H1 (cell line): ENCODE measurements around the gene LPAR3. TPM values are rescaled to one million over a fixed set of nuclear protein-coding genes. Genes with fewer than 3 reads are reported as not detected.

Experiments used
- CTCF ChIA-PET: fragments of 300-600 bp; sonication (Branson Sonifier 250); formaldehyde crosslinking; loops from one replicate; lab custom pipeline; 2021; ENCODE audit not compliant: partially characterized antibody; lab: Charles Lee
- POLR2A ChIA-PET: fragments of 300-600 bp; sonication (Branson Sonifier 250); formaldehyde crosslinking; loops from one replicate; lab custom pipeline; 2021; ENCODE audit warnings: inconsistent platforms; ENCODE audit not compliant: partially characterized antibody; lab: Charles Lee
- DNase-seq, 2 experiments: peaks; one replicate each; pipeline versions ENCODE4 v3.0.0 to v3.0.0-alpha.2; 2010 to 2022; ENCODE audit warnings: low spot score in 2 of 2, low read depth in 1 of 2, mixed read lengths in 1 of 2
- FAIRE-seq: peaks from 2 replicates; lab custom pipeline; 2011; peaks lifted over from hg19 to GRCh38; lab: Jason Lieb, UNC
- H2AFZ ChIP-seq: 2 replicates; pipeline ENCODE4 v1.8.1; 2012; ENCODE audit warnings: low read length, inconsistent platforms
- H2AK5ac ChIP-seq: 2 replicates; pipeline ENCODE4 v1.6.1; 2013; ENCODE audit warnings: low read depth, low read length
- H2BK120ac ChIP-seq: replicated peaks from 2 replicates; pipeline ENCODE3; 2013; ENCODE audit warnings: low read depth, low read length, inconsistent platforms
- H2BK12ac ChIP-seq: 2 replicates; pipeline ENCODE4 v1.6.1; 2013; ENCODE audit warnings: low read depth, low read length
- H2BK15ac ChIP-seq: 2 replicates; pipeline ENCODE4 v1.6.1; 2013; ENCODE audit warnings: low read length
- H2BK20ac ChIP-seq: 2 replicates; pipeline ENCODE4 v1.6.1; 2013; ENCODE audit warnings: low read length
- H2BK5ac ChIP-seq: 2 replicates; pipeline ENCODE4 v1.6.1; 2013; ENCODE audit warnings: low read depth, low read length
- H3K14ac ChIP-seq: 2 replicates; pipeline ENCODE4 v1.6.1; 2013; ENCODE audit warnings: inconsistent platforms; ENCODE audit not compliant: insufficient read length
- H3K18ac ChIP-seq: 2 replicates; pipeline ENCODE4 v1.6.1; 2013; ENCODE audit warnings: low read length; ENCODE audit errors: extremely low read depth
- H3K23ac ChIP-seq: 2 replicates; pipeline ENCODE4 v1.6.1; 2013; ENCODE audit warnings: inconsistent platforms; ENCODE audit not compliant: insufficient read length
- H3K23me2 ChIP-seq: 2 replicates; pipeline ENCODE4 v1.6.1; 2013; ENCODE audit warnings: low read depth, low read length
- H3K27ac ChIP-seq: 2 replicates; pipeline ENCODE4 v1.6.1; 2011; ENCODE audit warnings: low read depth, low read length, inconsistent platforms
- H3K27me3 ChIP-seq, 4 experiments: replicated peaks in 1 of 4; 1 replicate in 1 of 4; 2 replicates in 3 of 4; pipeline versions ENCODE4 v1.6.1 to v1.8.1; 2011 to 2013; ENCODE audit warnings: low read length in 3 of 4, mild to moderate bottlenecking in 3 of 4, inconsistent platforms in 2 of 4, mixed read lengths in 2 of 4, moderate library complexity in 1 of 4; ENCODE audit not compliant: control insufficient read depth in 3 of 4, insufficient read depth in 3 of 4; ENCODE audit errors: extremely low read depth in 1 of 4
- H3K36me3 ChIP-seq, 4 experiments: 2 replicates each; pipeline versions ENCODE4 v1.6.1 to v1.8.1; 2011 to 2013; ENCODE audit warnings: mild to moderate bottlenecking in 4 of 4, low read length in 3 of 4, moderate library complexity in 2 of 4, control low read depth in 1 of 4, inconsistent platforms in 1 of 4; ENCODE audit not compliant: insufficient read depth in 4 of 4, control insufficient read depth in 2 of 4
- H3K4ac ChIP-seq: replicated peaks from 2 replicates; pipeline ENCODE3; 2013; ENCODE audit warnings: low read length, low read depth, mixed read lengths, inconsistent platforms; ENCODE audit not compliant: insufficient read length
- H3K4me1 ChIP-seq, 4 experiments: replicated peaks in 1 of 4; 1 replicate in 1 of 4; 2 replicates in 3 of 4; pipeline versions ENCODE4 v1.6.1 to v1.8.1; 2011 to 2013; ENCODE audit warnings: low read length in 3 of 4, inconsistent platforms in 2 of 4, mixed read lengths in 1 of 4; ENCODE audit not compliant: insufficient read depth in 4 of 4, control insufficient read depth in 3 of 4
- H3K4me2 ChIP-seq, 2 experiments: 2 replicates each; pipeline versions ENCODE4 v1.6.1 to v1.8.1; 2011 to 2013; ENCODE audit warnings: low read depth in 2 of 2, low read length in 2 of 2, control low read depth in 1 of 2, inconsistent platforms in 1 of 2, mild to moderate bottlenecking in 1 of 2; ENCODE audit not compliant: insufficient read depth in 1 of 2
- H3K4me3 ChIP-seq, 4 experiments: fragments of 200-600, 300-600 bp in 1 of 4; sonication (generic), shearing (Covaris generic), sonication (Bioruptor Twin) in 1 of 4; 2 replicates each; pipeline versions ENCODE4 v1.5.1 to v1.8.1; 2011 to 2016; ENCODE audit warnings: low read length in 4 of 4, low read depth in 3 of 4, control low read depth in 2 of 4, inconsistent platforms in 2 of 4, mild to moderate bottlenecking in 2 of 4, mixed read lengths in 1 of 4, moderate library complexity in 1 of 4; ENCODE audit not compliant: insufficient read depth in 2 of 4; ENCODE audit errors: extremely low read depth in 1 of 4
- H3K56ac ChIP-seq: replicated peaks from 2 replicates; pipeline ENCODE3; 2013; ENCODE audit warnings: low read depth, mild to moderate bottlenecking, mixed read lengths, low read length, inconsistent platforms; ENCODE audit not compliant: insufficient read length
- H3K79me1 ChIP-seq: 2 replicates; pipeline ENCODE4 v1.6.1; 2013; ENCODE audit warnings: low read depth, low read length, control low read depth
- H3K79me2 ChIP-seq, 2 experiments: 2 replicates each; pipeline versions ENCODE4 v1.6.1 to v1.8.1; 2012 to 2013; ENCODE audit warnings: low read length in 2 of 2, mild to moderate bottlenecking in 2 of 2, inconsistent platforms in 1 of 2; ENCODE audit not compliant: insufficient read depth in 2 of 2, control insufficient read depth in 1 of 2
- H3K9ac ChIP-seq, 4 experiments: replicated peaks in 1 of 4; 1 replicate in 1 of 4; 2 replicates in 3 of 4; pipeline versions ENCODE4 v1.6.1 to v1.8.1; 2011 to 2013; ENCODE audit warnings: low read depth in 3 of 4, low read length in 3 of 4, control low read depth in 2 of 4, mild to moderate bottlenecking in 2 of 4, moderate library complexity in 2 of 4, inconsistent platforms in 1 of 4; ENCODE audit errors: extremely low read depth in 1 of 4
- H3K9me3 ChIP-seq, 2 experiments: 2 replicates each; pipeline versions ENCODE4 v1.6.1 to v1.8.1; 2012 to 2013; ENCODE audit warnings: mild to moderate bottlenecking in 2 of 2, moderate library complexity in 2 of 2, control low read depth in 1 of 2, inconsistent platforms in 1 of 2, low read depth in 1 of 2, low read length in 1 of 2, mixed read lengths in 1 of 2; ENCODE audit not compliant: insufficient read depth in 2 of 2
- H4K20me1 ChIP-seq, 2 experiments: replicated peaks in 1 of 2; 2 replicates each; pipeline versions ENCODE3 to v1.8.1; 2011 to 2013; ENCODE audit warnings: inconsistent platforms in 2 of 2, low read length in 2 of 2, mild to moderate bottlenecking in 1 of 2; ENCODE audit not compliant: insufficient read depth in 2 of 2, control insufficient read depth in 1 of 2
- H4K5ac ChIP-seq: 2 replicates; pipeline ENCODE4 v1.6.1; 2013; ENCODE audit warnings: low read length, low read depth, mixed read lengths, inconsistent platforms; ENCODE audit not compliant: insufficient read length
- H4K8ac ChIP-seq: 2 replicates; pipeline ENCODE4 v1.8.0; 2013; ENCODE audit warnings: mild to moderate bottlenecking, moderate library complexity, low read length, inconsistent platforms; ENCODE audit not compliant: insufficient read depth; ENCODE audit errors: extremely low read depth
- H4K91ac ChIP-seq: replicated peaks from 2 replicates; pipeline ENCODE3; 2013; ENCODE audit warnings: low read length, mixed read lengths, inconsistent platforms; ENCODE audit not compliant: insufficient read length
- CHD1 ChIP-seq: IDR thresholded peaks from 2 replicates; pipeline ENCODE4 v1.6.1; 2012; ENCODE audit warnings: low read depth, low read length, improper control_type of control experiment
- GABPA ChIP-seq: IDR thresholded peaks from 2 replicates; pipeline ENCODE4 v1.6.1; 2011; ENCODE audit warnings: mild to moderate bottlenecking, low read length, moderate library complexity, borderline replicate concordance; ENCODE audit not compliant: insufficient read depth
- RFX5 ChIP-seq: IDR thresholded peaks from 2 replicates; pipeline ENCODE4 v1.6.1; 2011; ENCODE audit warnings: low read depth, low read length, improper control_type of control experiment, borderline replicate concordance
- TEAD4 ChIP-seq: IDR thresholded peaks from 2 replicates; pipeline ENCODE4 v1.6.1; 2012; ENCODE audit warnings: low read depth, low read length, inconsistent platforms, mixed read lengths
- WGBS, 2 experiments: shearing (Covaris generic) in 1 of 2; methylation state at CpG; one replicate each; pipeline versions ENCODE4 v1.1.6 to v1.1.7; 2013 to 2015; ENCODE audit warnings: low lambda C conversion rate in 2 of 2, mixed read lengths in 2 of 2, inconsistent platforms in 1 of 2, low coverage in 1 of 2, missing lambda C conversion rate in 1 of 2; ENCODE audit not compliant: insufficient replicate concordance in 2 of 2, insufficient coverage in 1 of 2, insufficient read length in 1 of 2; ENCODE audit errors: extremely low coverage in 1 of 2, missing lambda C conversion rate in 1 of 2; 5-methylcytosine and 5-hydroxymethylcytosine counted together
- polyA plus RNA-seq, 7 experiments: library from polyadenylated mRNA; depleted of rRNA in 3 of 7; stranded (reverse) in 5 of 7; unstranded in 2 of 7; fragments of >200 nt in 5 of 7; fragments of 200-250 nt in 2 of 7; gene quantifications; 1 replicate in 5 of 7; 2 replicates in 1 of 7; 4 replicates in 1 of 7; pipeline versions ENCODE4 v1.2.1 to v1.2.3, GENCODE V29; 2011 to 2013; ENCODE audit warnings: missing spikeins in 2 of 7, mixed read lengths in 2 of 7
- total RNA-seq: library from RNA; stranded (reverse); fragmentation: NEBNext Ultra II Directional; extraction: Animal tissue kit (Norgen Biotek cat#: 25700); gene quantifications from 2 replicates; pipeline ENCODE4 v1.2.1, GENCODE V29; 2021
- TF ChIP-seq, protein P1 (sequence below): IDR thresholded peaks from 2 replicates; pipeline ENCODE4 v1.6.1; 2012; ENCODE audit warnings: inconsistent platforms

The LPAR3 gene
- total and polyA plus RNA-seq, 2 of the 8 experiments (the other 6 are each of a cell fraction or from before 2014, with no cell fraction given) = 17.1 to 25.4 TPM

DNA sequence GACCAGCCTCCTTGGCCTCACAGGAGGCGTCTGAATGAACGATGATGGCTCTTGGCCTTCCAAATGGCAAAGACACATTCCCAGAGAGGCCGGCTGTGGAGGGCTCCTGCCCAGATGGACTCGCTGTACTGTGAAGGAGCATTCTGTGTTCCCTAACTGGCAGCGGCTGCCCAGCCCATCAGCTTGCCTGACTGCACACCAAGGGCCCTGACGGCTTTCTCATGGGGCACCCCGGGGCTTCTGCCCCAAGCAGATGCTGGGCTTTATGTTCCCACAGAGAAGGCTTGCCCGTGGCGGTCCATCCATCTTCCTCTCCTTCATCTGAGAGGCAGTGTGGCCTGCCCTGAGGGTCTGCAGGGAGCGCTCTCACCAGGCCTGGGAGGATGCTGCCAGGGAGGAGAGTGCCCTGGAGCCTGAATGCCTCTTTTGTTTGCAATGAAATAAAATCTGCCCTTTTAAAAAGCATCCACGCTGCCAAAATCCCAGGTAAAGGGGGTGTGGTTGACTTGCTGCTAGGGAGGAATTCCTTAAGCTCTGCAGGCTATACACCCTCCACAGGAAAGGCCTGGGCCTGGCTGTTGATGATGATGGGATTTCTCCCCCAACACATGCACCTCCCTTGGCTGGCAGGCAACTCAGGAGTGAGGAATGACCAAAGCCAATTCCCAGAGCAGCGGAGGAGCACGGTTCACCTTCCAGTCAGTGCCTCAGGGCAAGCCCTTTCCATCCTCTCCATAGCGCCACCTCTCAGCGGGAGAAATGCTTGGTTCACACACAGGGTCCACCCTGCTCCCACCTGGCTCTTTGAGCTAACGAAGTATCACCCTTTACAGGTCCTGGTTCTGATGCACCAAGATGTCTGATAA is 118.1 kb downstream of the LPAR3 start:
- H2BK120ac ChIP-seq = no peak overlapping the region
- H3K56ac ChIP-seq = no peak overlapping the region
- H2BK5ac ChIP-seq = no peak overlapping the region
- peak overlapping the region; percentile 11; the same call in 1 of the 2 replicates for H2BK15ac ChIP-seq
- 70% methylated on average over 15 of the region's 16 CpGs; no CpG with 5 or more reads in 1 of the 2 experiments for WGBS, 2 experiments
- CTCF ChIA-PET = interaction anchor here (0.6 to 9.5 kb wide), 33 partner anchors 9 to 793 kb away, joined by 3 to 164 read pairs (median 4); partner anchors contain the start of gene LPAR3
- DNase-seq (peak in 1 of 2 experiments; percentile 79), FAIRE-seq (peak; percentile 87)
- H3K79me2 ChIP-seq = no peaks in the 10 kb centered on the region
- no peak overlapping the region for H3K23ac ChIP-seq
- no peaks in the 10 kb centered on the region for H3K23me2 ChIP-seq
- H2BK20ac ChIP-seq = no peak overlapping the region
- peaks cover 0 to 5% (median 3%) of the 10 kb centered on the region in 4 experiments; a peak in 5 of 7 replicates for H3K4me1 ChIP-seq
- H4K20me1 ChIP-seq = no peaks in the 10 kb centered on the region
- H3K14ac ChIP-seq = no peak overlapping the region
- no peak overlapping the region for H3K4me3 ChIP-seq
- H3K27me3 ChIP-seq = no peaks in the 10 kb centered on the region
- H2AK5ac ChIP-seq = no peak overlapping the region
- no peak overlapping the region for H2AFZ ChIP-seq
- no peak overlapping the region for H4K5ac ChIP-seq
- H3K36me3 ChIP-seq = no peaks in the 10 kb centered on the region
- POLR2A ChIA-PET = interaction anchor here (1.2 to 1.3 kb wide), 3 partner anchors 56 to 271 kb away, joined by 3 to 4 read pairs (median 3); no protein-coding TSS in a partner anchor
- H3K4ac ChIP-seq = no peak overlapping the region
- no peak overlapping the region for H3K9ac ChIP-seq
- no peaks in the 10 kb centered on the region for H3K79me1 ChIP-seq
- H4K8ac ChIP-seq = no peak overlapping the region
- no peak overlapping the region for H3K18ac ChIP-seq
- H3K9me3 ChIP-seq = no peaks in the 10 kb centered on the region; a peak in 1 of 4 replicates
- no peak overlapping the region for H3K27ac ChIP-seq
- H4K91ac ChIP-seq = no peak overlapping the region
- peak overlapping the region; percentile 10; the same call in 1 of the 2 replicates for H2BK12ac ChIP-seq
- H3K4me2 ChIP-seq = no peak overlapping the region
- TF ChIP-seq RFX5 (no peak), CHD1 (no peak), GABPA (no peak), TEAD4 (no peak; the same call in 1 of the 2 replicates)
- TF ChIP-seq, protein P1, sequence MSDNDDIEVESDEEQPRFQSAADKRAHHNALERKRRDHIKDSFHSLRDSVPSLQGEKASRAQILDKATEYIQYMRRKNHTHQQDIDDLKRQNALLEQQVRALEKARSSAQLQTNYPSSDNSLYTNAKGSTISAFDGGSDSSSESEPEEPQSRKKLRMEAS = peak; percentile 32
